ENCODE measurements around the gene RGS17. TPM values are rescaled to one million over a fixed set of nuclear protein-coding genes. Genes with fewer than 3 reads are reported as not detected.
A peak's percentile ranks its signal among the peaks of the same experiment; 100 is the strongest.

RGS17 gene
- total and polyA plus RNA-seq, 2 of the 13 experiments (the other 11 are each of a cell fraction or from before 2014, with no cell fraction given), result 0.04 TPM; not detected in 1

DNA sequence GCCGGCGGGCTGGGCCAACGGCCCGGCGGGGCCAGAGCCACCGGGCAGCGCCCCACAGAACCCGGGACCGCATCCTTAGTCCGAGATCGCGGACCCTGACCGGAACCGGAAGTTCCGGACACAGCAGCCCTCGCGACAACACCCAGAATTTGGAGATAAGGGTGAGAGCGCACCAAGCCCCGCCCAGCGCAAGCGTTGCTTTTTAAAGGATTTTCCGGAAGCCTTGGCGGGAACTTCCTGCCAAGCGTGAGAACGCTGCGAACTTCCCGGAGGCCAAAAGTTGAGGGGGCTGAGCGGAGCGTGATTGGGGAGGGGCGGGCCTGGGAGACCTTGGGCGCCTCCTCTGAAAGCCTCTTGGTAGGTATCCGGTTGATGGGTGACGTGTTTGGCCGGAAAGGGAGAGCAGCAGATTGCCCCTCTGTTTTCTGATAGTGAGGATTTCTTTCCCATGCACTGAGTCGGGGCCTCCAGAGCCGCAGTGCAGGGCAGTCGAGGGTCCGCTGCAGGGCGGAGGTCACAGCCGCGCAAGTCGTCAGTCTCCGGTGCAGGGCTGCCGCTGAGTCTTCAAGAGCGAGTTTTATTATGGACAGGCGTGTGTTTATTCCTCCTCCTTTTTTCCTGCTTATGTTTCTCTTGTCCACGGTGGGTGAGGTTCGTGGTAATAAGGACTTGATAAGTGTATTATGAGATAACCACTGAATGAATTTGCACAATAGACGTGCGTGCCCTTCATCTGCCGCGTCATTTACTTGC is 128.3 kb downstream of the RGS17 start, which contains the start of gene MTRF1L (continued):
- no peak for TF ChIP-seq ZUFSP (CRISPR knock-in tag; IDR thresholded peaks at IDR 0.05; ENCODE audit: borderline replicate concordance)
- TF ChIP-seq GFI1 (CRISPR knock-in tag; IDR thresholded peaks at IDR 0.05; ENCODE audit: borderline replicate concordance), result no peak
- no peak for TF ChIP-seq ZNF850 (CRISPR knock-in tag; conservative IDR thresholded peaks at IDR 0.05)
- no peak for TF ChIP-seq ZFP62 (CRISPR knock-in tag; IDR thresholded peaks at IDR 0.05)
- TF ChIP-seq ZNF33A (CRISPR knock-in tag; IDR thresholded peaks at IDR 0.05; ENCODE audit: borderline replicate concordance), result no peak
- no peak for TF ChIP-seq CBX2 (IDR thresholded peaks at IDR 0.05; ENCODE audit: low read depth, low read length)
- 0 out of 2 replicates have a peak, but pooled peaks have one; percentile 78 for TF ChIP-seq CBX2 (CRISPR knock-in tag; IDR thresholded peaks at IDR 0.05; ENCODE audit: low read depth)
- no peak for TF ChIP-seq RFX5 (IDR thresholded peaks at IDR 0.05; ENCODE audit: low read depth, low read length)
- TF ChIP-seq MNT (IDR thresholded peaks at IDR 0.05), result peak; percentile 46; the same call in 1 of the 2 replicates
- TF ChIP-seq, protein P1, sequence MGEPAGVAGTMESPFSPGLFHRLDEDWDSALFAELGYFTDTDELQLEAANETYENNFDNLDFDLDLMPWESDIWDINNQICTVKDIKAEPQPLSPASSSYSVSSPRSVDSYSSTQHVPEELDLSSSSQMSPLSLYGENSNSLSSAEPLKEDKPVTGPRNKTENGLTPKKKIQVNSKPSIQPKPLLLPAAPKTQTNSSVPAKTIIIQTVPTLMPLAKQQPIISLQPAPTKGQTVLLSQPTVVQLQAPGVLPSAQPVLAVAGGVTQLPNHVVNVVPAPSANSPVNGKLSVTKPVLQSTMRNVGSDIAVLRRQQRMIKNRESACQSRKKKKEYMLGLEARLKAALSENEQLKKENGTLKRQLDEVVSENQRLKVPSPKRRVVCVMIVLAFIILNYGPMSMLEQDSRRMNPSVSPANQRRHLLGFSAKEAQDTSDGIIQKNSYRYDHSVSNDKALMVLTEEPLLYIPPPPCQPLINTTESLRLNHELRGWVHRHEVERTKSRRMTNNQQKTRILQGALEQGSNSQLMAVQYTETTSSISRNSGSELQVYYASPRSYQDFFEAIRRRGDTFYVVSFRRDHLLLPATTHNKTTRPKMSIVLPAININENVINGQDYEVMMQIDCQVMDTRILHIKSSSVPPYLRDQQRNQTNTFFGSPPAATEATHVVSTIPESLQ (CRISPR knock-in tag; conservative IDR thresholded peaks at IDR 0.05), result no peak
- TF ChIP-seq ADNP (CRISPR knock-in tag; IDR thresholded peaks at IDR 0.05), result no peak
- 0 out of 2 replicates have a peak, but pooled peaks have one; percentile 42 for TF ChIP-seq SATB2 (CRISPR knock-in tag; IDR thresholded peaks at IDR 0.05)
- peak; percentile 83 for TF ChIP-seq ZNF501 (CRISPR knock-in tag; IDR thresholded peaks at IDR 0.05)
- peak; percentile 57; the same call in 1 of the 2 replicates for TF ChIP-seq ISL2 (CRISPR knock-in tag; IDR thresholded peaks at IDR 0.05)
- no peak for TF ChIP-seq MXD1 (CRISPR knock-in tag; IDR thresholded peaks at IDR 0.05)
- TF ChIP-seq TERF1 (CRISPR knock-in tag; IDR thresholded peaks at IDR 0.05), result no peak
- no peak for TF ChIP-seq DPF2 (CRISPR knock-in tag; IDR thresholded peaks at IDR 0.05; ENCODE audit: borderline replicate concordance, low read depth)
- peak; percentile 91; the same call in 1 of the 2 replicates for TF ChIP-seq ZNF878 (CRISPR knock-in tag; IDR thresholded peaks at IDR 0.05)
- TF ChIP-seq ZNF549 (CRISPR knock-in tag; IDR thresholded peaks at IDR 0.05), result no peak
- TF ChIP-seq, protein P2, sequence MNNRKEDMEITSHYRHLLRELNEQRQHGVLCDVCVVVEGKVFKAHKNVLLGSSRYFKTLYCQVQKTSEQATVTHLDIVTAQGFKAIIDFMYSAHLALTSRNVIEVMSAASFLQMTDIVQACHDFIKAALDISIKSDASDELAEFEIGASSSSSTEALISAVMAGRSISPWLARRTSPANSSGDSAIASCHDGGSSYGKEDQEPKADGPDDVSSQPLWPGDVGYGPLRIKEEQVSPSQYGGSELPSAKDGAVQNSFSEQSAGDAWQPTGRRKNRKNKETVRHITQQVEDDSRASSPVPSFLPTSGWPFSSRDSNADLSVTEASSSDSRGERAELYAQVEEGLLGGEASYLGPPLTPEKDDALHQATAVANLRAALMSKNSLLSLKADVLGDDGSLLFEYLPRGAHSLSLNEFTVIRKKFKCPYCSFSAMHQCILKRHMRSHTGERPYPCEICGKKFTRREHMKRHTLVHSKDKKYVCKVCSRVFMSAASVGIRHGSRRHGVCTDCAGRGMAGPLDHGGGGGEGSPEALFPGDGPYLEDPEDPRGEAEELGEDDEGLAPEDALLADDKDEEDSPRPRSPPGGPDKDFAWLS (CRISPR knock-in tag; IDR thresholded peaks at IDR 0.05; ENCODE audit: borderline replicate concordance), result no peak
- peak; percentile 63 for TF ChIP-seq PHF5A (CRISPR knock-in tag; IDR thresholded peaks at IDR 0.05; ENCODE audit: low read depth, unreplicated experiment)
